ENCODE results near the gene KLF11.
A peak's percentile ranks its signal among the peaks of the same experiment; 100 is the strongest.

Gene KLF11

GRCh38 chr2:10064932-10065772 lies 21.8 kb downstream of the KLF11 start:
- DNase-seq (ENCODE audit: low spot score), result no peak

GRCh38 chr2:10065773-10066055 lies 22.4 kb downstream of the KLF11 start:
- DNase-seq (ENCODE audit: low spot score), result no peak

- DNase-seq (ENCODE audit: low spot score), result no peak
Observed at GRCh38 chr2:10067330-10067729, 24.0 kb downstream of the KLF11 start.

GRCh38 chr2:10067881-10068280 lies 24.5 kb downstream of the KLF11 start:
- no peak for DNase-seq (ENCODE audit: low spot score)

GRCh38 chr2:10071176-10071575 lies 27.8 kb downstream of the KLF11 start:
- DNase-seq (ENCODE audit: low spot score), result no peak

GRCh38 chr2:10071595-10071994 lies 28.2 kb downstream of the KLF11 start:
- no peak for DNase-seq (ENCODE audit: low spot score)

- DNase-seq (ENCODE audit: low spot score), result peak; percentile 80
Observed at GRCh38 chr2:10072656-10073480, 29.5 kb downstream of the KLF11 start.

GRCh38 chr2:10073706-10074105 lies 30.4 kb downstream of the KLF11 start:
- DNase-seq (ENCODE audit: low spot score), result no peak

GRCh38 chr2:10075101-10075500 lies 31.8 kb downstream of the KLF11 start:
- no peak for DNase-seq (ENCODE audit: low spot score)

- DNase-seq (ENCODE audit: low spot score), result no peak
Observed at GRCh38 chr2:10075571-10076209, 32.3 kb downstream of the KLF11 start.

- no peak for DNase-seq (ENCODE audit: low spot score)
Observed at GRCh38 chr2:10076511-10076910, 33.2 kb downstream of the KLF11 start.

- DNase-seq (ENCODE audit: low spot score), result no peak
Observed at GRCh38 chr2:10076988-10077527, 33.7 kb downstream of the KLF11 start.

- no peak for DNase-seq (ENCODE audit: low spot score)
Observed at GRCh38 chr2:10078001-10078400, 34.7 kb downstream of the KLF11 start.

- DNase-seq (ENCODE audit: low spot score), result no peak
Observed at GRCh38 chr2:10078704-10079265, 35.4 kb downstream of the KLF11 start.

GRCh38 chr2:10079266-10079869 lies 36.0 kb downstream of the KLF11 start:
- DNase-seq (ENCODE audit: low spot score), result no peak

- no peak for DNase-seq (ENCODE audit: low spot score)
Observed at GRCh38 chr2:10079870-10080535, 36.7 kb downstream of the KLF11 start, which contains the start of gene CYS1. TSS of gene CYS1 (minus strand) at chr2:10080411. CDS start at chr2:10080223, 188 bp downstream.

GRCh38 chr2:10080536-10081304 lies 37.4 kb downstream of the KLF11 start:
- DNase-seq (ENCODE audit: low spot score), result peak; percentile 6

GRCh38 chr2:10083046-10083445 lies 39.7 kb downstream of the KLF11 start:
- no peak for DNase-seq (ENCODE audit: low spot score)

GRCh38 chr2:10083692-10084211 lies 40.4 kb downstream of the KLF11 start:
- no peak for DNase-seq (ENCODE audit: low spot score)

- no peak for DNase-seq (ENCODE audit: low spot score)
Observed at GRCh38 chr2:10084223-10084865, 41.0 kb downstream of the KLF11 start.
